Bronchial epithelial cell (primary cell): Measurements from ENCODE around the gene ZNF181. TPM values are rescaled to one million over a fixed set of nuclear protein-coding genes. Genes with fewer than 3 reads are reported as not detected.

ENCODE experiments used
- DNase-seq: peaks from one replicate; pipeline ENCODE4 v3.0.0-alpha.2; 2010; ENCODE audit warnings: low read depth
- FAIRE-seq: peaks from 2 replicates; lab custom pipeline; 2011; peaks lifted over from hg19 to GRCh38; lab: Jason Lieb, UNC
- H3K27me3 ChIP-seq: 2 replicates; pipeline ENCODE4 v1.5.1; 2011; ENCODE audit warnings: low read length; ENCODE audit not compliant: control insufficient read depth, insufficient read depth
- H3K36me3 ChIP-seq: 2 replicates; pipeline ENCODE4 v1.5.1; 2011; ENCODE audit warnings: low read length; ENCODE audit not compliant: control insufficient read depth, insufficient read depth
- H3K4me3 ChIP-seq: 2 replicates; pipeline ENCODE4 v1.5.1; 2011; ENCODE audit warnings: mild to moderate bottlenecking, low read depth, low read length, control low read depth
- CTCF ChIP-seq: IDR thresholded peaks from 2 replicates; pipeline ENCODE4 v1.5.1; 2011; ENCODE audit warnings: mild to moderate bottlenecking, moderate library complexity, low read length, control low read depth, inconsistent platforms; ENCODE audit not compliant: insufficient read depth, severe bottlenecking
- total RNA-seq: library from RNA; depleted of rRNA; stranded (reverse); fragments of >200 nt; gene quantifications from 2 replicates; pipeline ENCODE4 v1.2.1, GENCODE V29; 2014

The ZNF181 gene
- total RNA-seq, 1 donor from 2014 or later: 11.3 TPM

GRCh38 chr19:34732612-34733211 is 1.3 kb upstream of the ZNF181 start:
- DNase-seq: no peak
- no peak for TF ChIP-seq CTCF
- H3K4me3 ChIP-seq: peak overlapping the region; percentile 79
- no peak for FAIRE-seq
- peaks cover 1% of the 10 kb centered on the region for H3K36me3 ChIP-seq
- H3K27me3 ChIP-seq: no peaks in the 10 kb centered on the region

DNA sequence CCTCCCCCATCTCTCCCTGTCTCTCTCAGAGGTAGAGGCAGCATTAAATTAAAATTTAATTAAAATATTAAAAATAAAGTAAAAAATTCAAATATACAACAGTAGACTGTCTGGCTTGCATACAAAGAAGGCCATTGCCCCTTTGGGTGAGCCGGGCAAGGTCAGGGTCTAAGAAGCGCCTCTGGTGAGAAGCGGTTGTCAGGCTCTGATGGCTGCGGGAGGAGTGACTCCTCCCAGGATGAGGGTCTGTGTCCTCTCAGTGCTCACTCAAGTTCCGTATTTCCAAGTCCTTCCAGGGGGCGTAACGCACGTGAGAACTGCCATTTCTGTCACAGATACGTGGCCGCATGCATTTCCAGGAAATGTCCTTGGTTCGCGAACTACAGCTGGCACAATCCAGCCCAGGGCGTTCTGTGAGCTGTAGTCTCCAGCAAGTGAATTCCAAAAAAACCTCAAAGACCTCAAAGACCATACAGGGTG is 737 bp upstream of the ZNF181 start:
- H3K27me3 ChIP-seq: no peaks in the 10 kb centered on the region
- H3K4me3 ChIP-seq: peak overlapping the region; percentile 79
- DNase-seq: no peak
- peaks cover 1% of the 10 kb centered on the region for H3K36me3 ChIP-seq
- no peak for FAIRE-seq
- no peak for TF ChIP-seq CTCF

GRCh38 chr19:34734537-34735103 is 577 bp downstream of the ZNF181 start:
- Histone ChIP-seq H3K27me3 (no peaks in the 10 kb centered on the region), H3K36me3 (peaks cover 5% of the 10 kb centered on the region), H3K4me3 (peak overlapping the region; percentile 79)
- no peak for TF ChIP-seq CTCF
- DNase-seq: peak; percentile 75
- FAIRE-seq: no peak

DNA sequence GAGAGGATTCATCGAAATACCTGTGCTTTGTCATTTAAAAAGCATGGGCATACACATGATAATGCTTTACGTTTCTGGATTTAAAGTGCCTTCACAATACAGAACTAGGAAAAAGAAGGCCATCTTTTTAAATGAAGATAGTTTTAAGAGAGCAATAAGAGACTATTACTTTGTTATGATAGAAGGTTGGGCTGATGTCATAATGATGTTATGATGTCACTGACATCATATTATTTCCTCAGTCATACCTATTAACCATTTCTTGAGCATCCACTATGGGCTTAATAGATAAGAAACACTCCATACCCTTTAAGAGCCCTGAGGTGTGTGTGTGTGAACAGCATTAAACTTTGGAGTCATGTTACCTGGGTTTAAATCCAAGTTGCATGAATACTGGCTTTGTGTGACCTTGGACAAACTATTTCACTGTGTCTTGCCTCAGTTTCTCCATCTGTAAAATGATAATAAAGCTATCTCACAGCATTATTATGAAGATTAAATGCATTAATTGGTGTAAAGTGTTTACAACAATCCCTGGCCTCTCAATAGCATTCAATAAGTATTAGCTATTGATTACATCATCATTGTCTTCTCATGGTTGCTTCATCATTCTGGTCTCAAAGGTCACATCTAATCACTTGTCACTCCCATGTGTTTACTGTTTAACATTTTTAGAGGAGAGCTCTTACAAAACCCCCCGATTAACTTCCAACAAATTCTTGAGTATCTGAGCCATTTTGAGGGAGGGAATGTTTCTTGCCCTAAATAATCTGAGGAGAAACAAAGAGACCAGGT is 11.1 kb downstream of the ZNF181 start:
- H3K27me3 ChIP-seq: no peaks in the 10 kb centered on the region
- TF ChIP-seq CTCF: no peak
- FAIRE-seq: no peak

DNA sequence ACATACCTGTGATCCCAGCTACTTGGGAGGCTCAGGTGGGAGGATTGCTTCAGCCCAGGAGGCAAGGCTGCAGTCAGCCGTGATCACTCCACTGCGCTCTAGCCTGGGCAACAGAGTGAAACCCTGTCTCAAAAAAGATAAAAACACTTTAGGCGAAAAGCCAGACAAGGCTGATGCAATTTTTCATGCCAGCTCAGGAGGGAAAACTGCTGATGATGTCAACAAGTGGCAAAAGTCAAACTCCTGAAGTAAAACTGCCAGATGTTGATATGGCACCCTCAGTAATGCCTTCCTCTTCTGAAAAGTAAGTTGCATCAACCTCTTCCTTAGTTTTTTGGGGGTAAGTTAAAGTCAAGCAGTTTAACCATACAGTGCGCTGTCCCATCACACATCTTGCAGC is 23.4 kb downstream of the ZNF181 start:
- no peaks in the 10 kb centered on the region for H3K27me3 ChIP-seq
- no peak overlapping the region for H3K4me3 ChIP-seq
- TF ChIP-seq CTCF: no peak
- no peak for DNase-seq
- no peaks in the 10 kb centered on the region for H3K36me3 ChIP-seq
- no peak for FAIRE-seq

More for the DNA sequence above, 11.1 kb downstream of the ZNF181 start:
- H3K4me3 ChIP-seq: no peak overlapping the region
- no peak for DNase-seq
- H3K36me3 ChIP-seq: no peaks in the 10 kb centered on the region
